Glutamatergic neuron (in vitro differentiated cells): ENCODE results near the gene TEKT5. TPM values are rescaled to one million over a fixed set of nuclear protein-coding genes. Genes with fewer than 3 reads are reported as not detected.

Experiments
- DNase-seq: peaks from one replicate; pipeline ENCODE4 v3.0.0; 2022
- H3K27ac Mint-ChIP-seq: one replicate; pipeline ENCODE4 v1.8.0; 2020; ENCODE audit warnings: mild to moderate bottlenecking, mixed read lengths, inconsistent platforms; ENCODE audit not compliant: unreplicated experiment
- H3K27me3 Mint-ChIP-seq: one replicate; pipeline ENCODE4 v1.8.0; 2020; ENCODE audit warnings: mild to moderate bottlenecking, moderate library complexity, mixed read lengths, inconsistent platforms; ENCODE audit not compliant: unreplicated experiment
- H3K36me3 Mint-ChIP-seq: one replicate; pipeline ENCODE4 v1.8.0; 2020; ENCODE audit warnings: mild to moderate bottlenecking, mixed read lengths, inconsistent platforms; ENCODE audit not compliant: unreplicated experiment
- H3K4me1 Mint-ChIP-seq: one replicate; pipeline ENCODE4 v1.8.0; 2020; ENCODE audit warnings: mild to moderate bottlenecking, low read depth, mixed read lengths, inconsistent platforms; ENCODE audit not compliant: unreplicated experiment
- H3K4me3 Mint-ChIP-seq: one replicate; pipeline ENCODE4 v1.8.0; 2020; ENCODE audit warnings: mild to moderate bottlenecking, mixed read lengths, inconsistent platforms; ENCODE audit not compliant: unreplicated experiment
- H3K9me3 Mint-ChIP-seq: one replicate; pipeline ENCODE4 v1.8.0; 2020; ENCODE audit warnings: mild to moderate bottlenecking, moderate library complexity, mixed read lengths, inconsistent platforms; ENCODE audit not compliant: unreplicated experiment
- total RNA-seq: library from RNA; stranded (reverse); fragmentation: NEBNext Ultra II Directional; extraction: Animal tissue kit (Norgen Biotek cat#: 25700); gene quantifications from one replicate; pipeline ENCODE4 v1.2.1, GENCODE V29; 2021; ENCODE audit not compliant: unreplicated experiment
- TF ChIP-seq, protein P1 (sequence below): fragments of 200-600 bp; sonication (generic); IDR thresholded peaks from one replicate; pipeline ENCODE4 v1.5.0; 2021; ENCODE audit not compliant: partially characterized antibody, unreplicated experiment

TEKT5 gene
- total RNA-seq, 1 donor from 2014 or later = not detected

DNA sequence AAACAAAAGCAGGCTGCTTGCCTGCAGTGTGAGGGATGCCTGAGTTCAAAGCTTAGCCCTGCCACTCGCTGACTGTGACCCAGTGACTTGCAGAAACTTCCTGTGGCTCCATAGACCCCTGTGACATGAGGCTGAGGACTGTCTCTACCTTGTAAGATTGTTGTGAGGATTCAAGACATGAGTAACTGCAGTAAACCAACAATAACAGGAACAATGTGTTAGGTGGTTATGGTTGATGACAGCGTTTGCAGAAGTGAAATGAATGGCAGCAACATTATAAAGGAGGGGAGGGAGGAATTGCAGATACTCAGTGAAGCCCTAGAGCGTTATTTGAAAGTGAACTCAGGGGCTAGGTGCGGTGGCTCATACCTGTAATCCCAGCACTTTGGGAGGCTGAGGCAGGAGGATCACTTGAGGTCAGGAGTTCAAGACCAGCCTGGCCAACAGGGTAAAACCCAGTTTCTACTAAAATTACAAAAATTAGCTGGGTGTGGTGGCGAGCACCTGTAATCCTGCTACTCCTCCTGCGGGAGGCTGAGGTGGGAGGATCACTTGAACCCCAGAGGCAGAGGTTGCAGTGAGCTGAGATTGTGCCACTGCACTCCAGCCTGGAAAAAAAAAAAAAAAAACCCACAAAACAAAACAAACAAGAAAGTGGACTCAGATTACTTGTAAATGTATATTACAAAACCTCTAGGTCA is 80.8 kb downstream of the TEKT5 start:
- H3K4me1 Mint-ChIP-seq = peaks cover 28% of the 10 kb centered on the region
- DNase-seq = no peak
- H3K9me3 Mint-ChIP-seq = peaks cover 5% of the 10 kb centered on the region
- TF ChIP-seq, protein P1, sequence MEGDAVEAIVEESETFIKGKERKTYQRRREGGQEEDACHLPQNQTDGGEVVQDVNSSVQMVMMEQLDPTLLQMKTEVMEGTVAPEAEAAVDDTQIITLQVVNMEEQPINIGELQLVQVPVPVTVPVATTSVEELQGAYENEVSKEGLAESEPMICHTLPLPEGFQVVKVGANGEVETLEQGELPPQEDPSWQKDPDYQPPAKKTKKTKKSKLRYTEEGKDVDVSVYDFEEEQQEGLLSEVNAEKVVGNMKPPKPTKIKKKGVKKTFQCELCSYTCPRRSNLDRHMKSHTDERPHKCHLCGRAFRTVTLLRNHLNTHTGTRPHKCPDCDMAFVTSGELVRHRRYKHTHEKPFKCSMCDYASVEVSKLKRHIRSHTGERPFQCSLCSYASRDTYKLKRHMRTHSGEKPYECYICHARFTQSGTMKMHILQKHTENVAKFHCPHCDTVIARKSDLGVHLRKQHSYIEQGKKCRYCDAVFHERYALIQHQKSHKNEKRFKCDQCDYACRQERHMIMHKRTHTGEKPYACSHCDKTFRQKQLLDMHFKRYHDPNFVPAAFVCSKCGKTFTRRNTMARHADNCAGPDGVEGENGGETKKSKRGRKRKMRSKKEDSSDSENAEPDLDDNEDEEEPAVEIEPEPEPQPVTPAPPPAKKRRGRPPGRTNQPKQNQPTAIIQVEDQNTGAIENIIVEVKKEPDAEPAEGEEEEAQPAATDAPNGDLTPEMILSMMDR = peak; percentile 15
- peaks cover 8% of the 10 kb centered on the region for H3K27me3 Mint-ChIP-seq
- H3K27ac Mint-ChIP-seq = no peak overlapping the region
- no peak overlapping the region for H3K4me3 Mint-ChIP-seq
- H3K36me3 Mint-ChIP-seq = no peaks in the 10 kb centered on the region

DNA sequence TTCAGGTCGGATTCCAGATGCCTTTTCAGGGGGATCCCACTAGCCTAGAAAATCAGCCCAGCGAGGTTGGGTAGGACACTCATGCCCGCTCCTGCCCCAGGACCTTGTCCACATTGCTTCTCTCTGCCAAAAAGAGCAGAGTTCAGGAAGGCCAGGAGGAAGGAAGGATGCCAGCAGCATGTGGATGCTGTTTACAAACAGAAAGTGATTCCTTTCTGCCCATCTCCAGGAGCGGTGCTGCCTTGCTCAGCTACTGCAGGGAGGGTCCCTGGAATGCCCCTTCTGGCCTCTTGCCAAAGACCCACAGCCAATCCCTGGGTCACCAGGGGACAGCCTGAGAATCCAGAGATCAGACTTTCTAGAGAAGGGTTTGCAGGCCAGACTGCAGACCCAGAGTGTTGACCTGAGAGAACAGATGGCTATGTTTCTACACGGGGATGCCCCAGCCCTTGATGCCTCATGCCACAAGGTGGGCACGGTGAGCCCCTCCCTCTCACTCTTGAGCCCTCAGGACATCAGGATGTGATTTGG is 82.0 kb downstream of the TEKT5 start:
- H3K4me1 Mint-ChIP-seq = peaks cover 19% of the 10 kb centered on the region
- TF ChIP-seq, protein P1 = no peak
- no peak for DNase-seq
- H3K36me3 Mint-ChIP-seq = no peaks in the 10 kb centered on the region
- peaks cover 5% of the 10 kb centered on the region for H3K9me3 Mint-ChIP-seq
- H3K4me3 Mint-ChIP-seq = no peak overlapping the region
- peaks cover 5% of the 10 kb centered on the region for H3K27me3 Mint-ChIP-seq
- H3K27ac Mint-ChIP-seq = peak overlapping the region; percentile 52

DNA sequence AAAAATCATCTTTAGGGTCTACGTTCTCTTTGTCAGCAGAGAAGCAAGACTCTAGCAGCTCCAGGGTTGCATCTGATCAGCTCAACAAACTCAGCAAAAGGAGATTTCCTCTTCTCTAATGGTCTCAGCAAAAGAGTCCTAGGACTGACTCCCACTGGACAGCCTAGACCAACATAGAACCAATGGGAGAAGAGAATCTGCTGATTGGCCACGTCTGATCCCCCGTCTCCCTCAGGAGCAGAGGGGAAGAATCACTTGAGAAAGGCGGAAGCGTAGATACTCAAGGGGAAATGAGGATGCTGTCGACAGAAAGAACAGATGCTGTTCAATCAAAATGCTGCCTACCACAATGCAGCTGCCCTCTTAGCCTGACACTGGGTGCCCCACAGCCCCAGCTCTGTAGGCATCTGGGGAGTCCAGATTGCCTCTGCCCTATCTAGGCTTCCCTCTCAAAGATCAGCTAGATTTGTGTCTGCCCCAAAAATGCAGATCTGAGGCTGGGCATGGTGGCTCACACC is 82.8 kb downstream of the TEKT5 start:
- TF ChIP-seq, protein P1 = no peak
- H3K4me1 Mint-ChIP-seq = peaks cover 11% of the 10 kb centered on the region

DNA sequence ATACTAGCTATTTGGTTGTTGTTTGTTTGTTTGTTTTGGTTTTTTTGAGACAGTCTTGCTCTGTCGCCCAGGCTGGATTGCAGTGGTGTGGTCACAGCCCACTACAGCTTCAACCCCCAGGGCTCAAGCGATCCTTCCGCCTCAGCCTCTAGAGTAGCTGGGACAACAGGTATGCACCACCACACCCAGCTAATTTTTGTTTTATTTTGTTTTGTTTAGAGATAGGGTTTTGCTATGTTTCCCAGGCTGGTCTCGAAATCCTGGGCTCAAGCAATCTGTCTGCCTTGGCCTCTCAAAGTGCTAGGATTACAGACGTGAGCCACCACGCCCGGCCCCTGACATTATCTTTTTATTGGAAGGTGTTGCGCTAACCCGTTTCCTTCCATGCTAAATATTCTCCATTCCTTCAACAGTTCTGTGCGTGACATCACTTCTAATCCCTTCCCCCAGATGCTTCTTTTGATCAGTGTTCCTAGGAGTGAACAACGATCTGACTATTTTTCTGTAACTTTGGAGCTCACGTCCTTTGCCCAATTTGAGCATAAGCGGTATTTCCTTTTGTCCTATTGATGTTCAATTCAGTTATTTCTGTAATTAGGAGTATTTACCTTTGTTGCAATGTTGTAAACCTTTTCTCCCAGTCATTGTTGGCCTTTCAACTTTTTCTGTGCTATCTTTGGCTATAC is 84.1 kb downstream of the TEKT5 start:
- no peak for DNase-seq
- Mint-ChIP-seq H3K9me3 (peaks cover 2% of the 10 kb centered on the region), H3K27ac (no peak overlapping the region), H3K36me3 (no peaks in the 10 kb centered on the region), H3K27me3 (no peaks in the 10 kb centered on the region), H3K4me1 (peaks cover 11% of the 10 kb centered on the region), H3K4me3 (no peak overlapping the region)
- TF ChIP-seq, protein P1 = no peak

More for the DNA sequence above, 82.8 kb downstream of the TEKT5 start:
- no peaks in the 10 kb centered on the region for H3K27me3 Mint-ChIP-seq
- peak overlapping the region; percentile 62 for H3K27ac Mint-ChIP-seq
- no peak overlapping the region for H3K4me3 Mint-ChIP-seq
- peaks cover 5% of the 10 kb centered on the region for H3K9me3 Mint-ChIP-seq
- peak; percentile 43 for DNase-seq
- no peaks in the 10 kb centered on the region for H3K36me3 Mint-ChIP-seq

DNA sequence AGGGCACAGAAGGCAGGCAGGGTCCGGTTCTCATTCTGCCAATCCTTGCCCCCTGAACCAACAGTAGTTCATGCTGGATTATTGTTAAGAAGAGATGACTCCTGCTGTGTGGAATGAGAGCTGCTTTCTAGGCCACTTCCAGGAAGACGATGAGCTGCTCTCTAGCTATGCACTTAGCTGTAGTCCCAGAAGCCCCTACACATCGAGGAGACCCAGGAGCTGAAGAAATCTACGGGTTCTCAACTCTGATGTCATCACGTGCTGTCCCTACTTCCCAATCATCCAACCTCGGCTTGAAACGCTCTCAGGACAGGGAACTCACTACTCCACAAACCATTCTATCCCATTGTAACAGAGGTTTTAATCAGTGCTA is 85.3 kb downstream of the TEKT5 start:
- H3K4me3 Mint-ChIP-seq = no peak overlapping the region

More for the DNA sequence above, 85.3 kb downstream of the TEKT5 start:
- Mint-ChIP-seq H3K27me3 (no peaks in the 10 kb centered on the region), H3K27ac (no peak overlapping the region), H3K9me3 (peaks cover 2% of the 10 kb centered on the region), H3K4me1 (peaks cover 11% of the 10 kb centered on the region), H3K36me3 (no peaks in the 10 kb centered on the region)
- no peak for DNase-seq
- TF ChIP-seq, protein P1 = no peak
